Keratinocyte (primary cell): ENCODE measurements around the gene LDB2.

Experiments used
- EZH2 ChIP-seq: IDR thresholded peaks from one replicate; pipeline ENCODE4 v1.6.1; 2012; ENCODE audit warnings: inconsistent platforms, mild to moderate bottlenecking, low read length, moderate library complexity
- TF ChIP-seq, protein P1 (sequence below), 3 experiments: IDR thresholded peaks in 1 of 3; conservative IDR thresholded peaks in 1 of 3; optimal IDR thresholded peaks in 1 of 3; 2 replicates in 2 of 3; 3 replicates in 1 of 3; pipeline versions ENCODE3 to v1.5.1; 2011; ENCODE audit warnings: low read length in 3 of 3, mild to moderate bottlenecking in 3 of 3, moderate library complexity in 2 of 3, control low read depth in 1 of 3, inconsistent platforms in 1 of 3; ENCODE audit not compliant: insufficient read depth in 2 of 3; ENCODE audit errors: extremely low read depth in 1 of 3

DNA sequence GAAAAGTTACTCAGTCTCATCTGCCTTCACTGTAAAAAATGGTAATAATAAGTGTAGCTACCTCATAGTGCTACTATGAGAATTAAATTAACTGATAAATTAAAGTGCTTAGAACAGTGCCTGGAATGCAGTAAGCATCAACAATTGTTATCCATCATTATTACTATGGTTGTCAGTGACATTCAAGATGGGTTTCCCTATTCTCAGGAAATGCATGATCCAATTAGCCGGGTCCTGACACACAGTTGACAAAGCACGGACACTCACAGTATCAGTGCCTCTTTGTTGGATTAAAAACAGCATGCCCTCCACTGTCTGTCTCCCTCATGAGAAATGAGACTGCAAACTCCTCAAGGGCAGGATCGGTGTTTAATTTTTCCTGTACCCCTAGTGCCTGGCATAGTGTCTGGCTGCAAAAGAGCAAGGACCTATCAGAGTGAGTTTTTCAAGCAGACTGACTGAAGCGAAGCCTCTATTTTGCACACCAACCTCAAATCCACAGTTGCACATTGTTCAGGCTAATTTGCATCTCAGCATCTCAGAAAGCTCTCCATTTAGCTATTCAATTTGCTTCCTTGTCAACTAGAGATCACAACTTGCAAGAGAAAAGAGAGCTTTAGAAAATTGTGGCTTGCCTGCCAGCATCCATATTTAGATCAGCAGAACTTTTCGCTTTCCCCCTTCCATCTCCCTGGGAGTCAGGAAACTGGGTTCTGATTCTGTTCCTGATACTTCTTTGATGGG, 122.9 kb downstream of the LDB2 start:
- TF ChIP-seq, protein P1, sequence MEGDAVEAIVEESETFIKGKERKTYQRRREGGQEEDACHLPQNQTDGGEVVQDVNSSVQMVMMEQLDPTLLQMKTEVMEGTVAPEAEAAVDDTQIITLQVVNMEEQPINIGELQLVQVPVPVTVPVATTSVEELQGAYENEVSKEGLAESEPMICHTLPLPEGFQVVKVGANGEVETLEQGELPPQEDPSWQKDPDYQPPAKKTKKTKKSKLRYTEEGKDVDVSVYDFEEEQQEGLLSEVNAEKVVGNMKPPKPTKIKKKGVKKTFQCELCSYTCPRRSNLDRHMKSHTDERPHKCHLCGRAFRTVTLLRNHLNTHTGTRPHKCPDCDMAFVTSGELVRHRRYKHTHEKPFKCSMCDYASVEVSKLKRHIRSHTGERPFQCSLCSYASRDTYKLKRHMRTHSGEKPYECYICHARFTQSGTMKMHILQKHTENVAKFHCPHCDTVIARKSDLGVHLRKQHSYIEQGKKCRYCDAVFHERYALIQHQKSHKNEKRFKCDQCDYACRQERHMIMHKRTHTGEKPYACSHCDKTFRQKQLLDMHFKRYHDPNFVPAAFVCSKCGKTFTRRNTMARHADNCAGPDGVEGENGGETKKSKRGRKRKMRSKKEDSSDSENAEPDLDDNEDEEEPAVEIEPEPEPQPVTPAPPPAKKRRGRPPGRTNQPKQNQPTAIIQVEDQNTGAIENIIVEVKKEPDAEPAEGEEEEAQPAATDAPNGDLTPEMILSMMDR (optimal IDR thresholded peaks at IDR 0.05 in 1 of 3, IDR thresholded peaks at IDR 0.05 in 1 of 3, conservative IDR thresholded peaks at IDR 0.05 in 1 of 3; ENCODE audit: extremely low read depth in 1 of 3, insufficient read depth in 2 of 3, low read length in 3 of 3), result no peak
- TF ChIP-seq EZH2, result no peak
